Measurements from ENCODE around the gene CALML4.
"Not testable (repeated sequence)": the region's sequence is repeated elsewhere in the genome, so short reads cannot be mapped to it uniquely, and the experiment has no call there.

Gene CALML4, protein sequence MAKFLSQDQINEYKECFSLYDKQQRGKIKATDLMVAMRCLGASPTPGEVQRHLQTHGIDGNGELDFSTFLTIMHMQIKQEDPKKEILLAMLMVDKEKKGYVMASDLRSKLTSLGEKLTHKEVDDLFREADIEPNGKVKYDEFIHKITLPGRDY

GRCh38 chr15:68204776-68205557 is at the start of gene CALML4:
CALML4 (minus strand) TSS chr15:68205332; CDS start chr15:68205247, 85 bp downstream.
- no peak for DNase-seq

GRCh38 chr15:68252925-68253534 is 47.9 kb upstream of the CALML4 start:
- peak; percentile 72 for DNase-seq

GRCh38 chr15:68249058-68249713 is 44.1 kb upstream of the CALML4 start:
- DNase-seq = no peak

DNA sequence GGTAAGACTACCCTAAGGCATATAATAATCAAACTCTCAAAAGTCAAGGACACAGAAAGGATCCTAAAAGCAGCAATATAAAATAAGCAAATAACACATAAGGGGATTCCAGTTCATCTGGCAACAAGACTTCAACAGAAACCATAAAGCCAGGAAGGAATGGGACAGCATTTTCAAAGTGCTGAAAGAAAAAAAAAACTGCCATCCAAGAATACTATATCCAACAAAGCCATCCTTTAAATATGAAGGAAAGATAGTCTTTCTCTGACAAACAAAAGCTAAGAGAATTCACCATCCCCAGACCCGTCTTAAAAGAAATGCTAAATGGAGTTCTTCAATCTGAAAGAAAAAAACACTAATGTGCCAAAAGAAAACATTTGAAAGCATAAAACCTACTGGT is 39.1 kb upstream of the CALML4 start:
- DNase-seq = no peak

DNA sequence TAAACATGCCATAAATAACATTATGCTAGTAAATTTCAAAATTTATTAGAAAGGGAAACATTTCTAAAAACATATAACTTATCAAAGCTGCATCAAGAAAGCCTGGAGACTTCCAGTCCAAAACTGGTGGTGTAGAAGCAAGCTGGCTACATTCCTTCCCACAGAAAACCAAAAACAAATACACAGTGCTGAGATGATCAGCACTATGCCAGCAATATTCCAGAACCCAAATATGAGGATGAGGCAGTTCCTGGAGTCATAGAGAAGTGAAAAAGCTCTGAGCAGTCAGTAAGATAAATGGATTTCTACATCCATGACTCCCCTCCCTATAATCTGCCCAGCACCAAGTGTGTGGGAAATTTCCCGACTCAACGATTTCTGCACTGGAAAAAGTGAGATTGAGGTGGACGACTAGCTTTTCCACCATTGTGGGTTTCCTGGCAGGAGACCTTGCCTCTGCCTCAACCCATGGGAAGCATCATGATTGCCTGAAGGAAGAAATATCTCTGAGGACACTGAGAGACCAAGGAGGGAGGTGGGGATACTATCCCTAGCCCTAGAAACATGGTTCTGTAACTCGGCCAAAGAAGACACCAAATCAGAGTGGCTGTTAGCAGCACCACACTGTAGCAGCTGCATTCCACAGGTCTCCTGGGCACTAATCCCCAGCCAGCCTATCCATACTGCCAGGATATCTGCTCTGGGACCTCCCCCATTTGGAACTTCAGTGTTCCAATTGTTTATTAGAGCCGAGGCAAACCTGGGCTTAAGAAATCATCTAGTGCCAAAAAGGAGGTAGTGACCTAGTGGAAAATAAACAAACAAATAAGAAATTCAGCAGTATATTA is 36.2 kb upstream of the CALML4 start:
- no peak for DNase-seq

GRCh38 chr15:68239025-68239424 is 33.9 kb upstream of the CALML4 start:
- no peak for DNase-seq

GRCh38 chr15:68235022-68235421 is 29.9 kb upstream of the CALML4 start:
- no peak for DNase-seq

DNA sequence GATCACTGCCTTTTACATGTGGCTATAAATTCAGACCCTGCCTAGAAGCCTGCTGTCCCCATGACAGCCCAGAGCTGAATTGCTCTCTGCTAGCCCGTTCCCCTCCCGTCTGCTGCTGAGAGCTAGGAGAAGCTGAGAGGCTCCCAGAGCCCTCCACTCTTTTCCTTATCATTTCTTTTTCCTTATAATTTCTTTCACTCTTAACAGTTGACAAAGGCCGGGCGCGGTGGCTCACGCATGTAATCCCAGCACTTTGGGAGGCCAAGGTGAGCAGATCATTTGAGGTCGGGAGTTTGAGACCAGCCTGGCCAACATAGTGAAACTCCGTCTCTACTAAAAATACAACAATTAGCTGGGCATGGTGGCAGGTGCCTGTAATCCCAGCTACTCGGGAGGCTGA is 29.4 kb upstream of the CALML4 start:
- DNase-seq = not testable (repeated sequence)

DNA sequence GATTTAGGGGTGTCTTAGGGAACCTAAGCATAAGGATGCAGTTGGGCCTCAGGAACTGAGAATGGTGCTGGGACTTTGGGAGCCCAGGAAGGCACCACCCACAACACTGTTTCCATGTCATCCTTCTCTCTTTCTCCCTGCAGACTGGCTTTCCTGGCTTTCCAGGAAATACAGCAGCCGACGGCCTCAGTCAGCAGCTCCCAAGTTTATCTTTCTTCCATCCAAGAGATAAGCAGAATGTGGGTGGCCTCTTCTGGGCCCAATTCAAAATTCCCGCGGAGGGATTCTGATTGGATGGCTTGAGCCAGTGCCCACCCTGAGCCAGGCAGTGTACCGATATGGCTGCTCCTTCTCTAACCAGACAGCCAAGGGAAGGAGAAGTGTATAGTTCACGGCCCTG is 28.9 kb upstream of the CALML4 start:
- DNase-seq = no peak

DNA sequence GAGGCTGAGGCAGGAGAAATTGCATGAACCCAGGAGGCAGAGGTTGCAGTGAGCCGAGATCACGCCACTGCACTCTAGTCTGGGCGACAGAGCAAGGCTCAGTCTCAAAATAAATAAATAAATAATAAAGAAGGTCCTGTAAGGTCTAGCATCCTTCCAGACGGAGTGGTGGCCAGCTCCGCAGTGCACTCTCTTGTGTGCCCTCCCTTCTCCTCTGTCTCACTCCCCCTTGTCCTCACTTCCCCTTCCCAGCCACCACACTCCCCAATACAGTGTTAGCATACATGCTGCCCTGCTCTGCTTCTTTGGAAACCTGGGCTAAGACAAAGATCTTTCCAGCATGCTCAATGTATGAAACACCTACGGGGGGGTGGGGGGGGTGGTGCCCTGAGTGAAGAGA is 27.8 kb upstream of the CALML4 start:
- no peak for DNase-seq

- DNase-seq = no peak
Observed at GRCh38 chr15:68232449-68232848, 27.3 kb upstream of the CALML4 start.

GRCh38 chr15:68231102-68231818 is 26.1 kb upstream of the CALML4 start:
- DNase-seq = no peak

- no peak for DNase-seq
Observed at GRCh38 chr15:68230157-68231100, 25.3 kb upstream of the CALML4 start.

- DNase-seq = peak; percentile 80
Observed at GRCh38 chr15:68229386-68230156, 24.4 kb upstream of the CALML4 start, which contains the start of gene CLN6. CLN6 (minus strand) TSS chr15:68229728; CDS start chr15:68229584, 144 bp downstream.

DNA sequence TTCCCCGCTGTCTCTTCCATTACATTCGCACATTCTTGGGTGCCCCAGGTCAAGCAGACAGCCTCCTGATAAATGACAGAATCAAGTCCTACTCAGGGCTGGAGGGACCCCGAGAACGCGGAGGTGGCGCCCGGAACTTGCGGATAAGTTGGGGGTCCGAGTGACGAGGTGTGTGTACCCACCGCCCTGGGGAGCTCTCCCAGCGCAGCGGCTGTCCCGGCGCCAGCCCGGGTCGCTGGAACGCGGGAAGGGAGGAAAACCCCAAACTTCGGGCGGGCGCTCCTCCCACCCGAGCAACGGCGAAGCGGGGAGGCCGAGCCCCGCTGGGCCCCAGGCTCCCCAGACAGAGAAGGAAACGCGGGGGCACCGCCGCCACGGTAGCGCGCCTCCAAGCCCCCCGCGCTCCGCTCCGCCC is 23.8 kb upstream of the CALML4 start:
- DNase-seq = no peak

DNA sequence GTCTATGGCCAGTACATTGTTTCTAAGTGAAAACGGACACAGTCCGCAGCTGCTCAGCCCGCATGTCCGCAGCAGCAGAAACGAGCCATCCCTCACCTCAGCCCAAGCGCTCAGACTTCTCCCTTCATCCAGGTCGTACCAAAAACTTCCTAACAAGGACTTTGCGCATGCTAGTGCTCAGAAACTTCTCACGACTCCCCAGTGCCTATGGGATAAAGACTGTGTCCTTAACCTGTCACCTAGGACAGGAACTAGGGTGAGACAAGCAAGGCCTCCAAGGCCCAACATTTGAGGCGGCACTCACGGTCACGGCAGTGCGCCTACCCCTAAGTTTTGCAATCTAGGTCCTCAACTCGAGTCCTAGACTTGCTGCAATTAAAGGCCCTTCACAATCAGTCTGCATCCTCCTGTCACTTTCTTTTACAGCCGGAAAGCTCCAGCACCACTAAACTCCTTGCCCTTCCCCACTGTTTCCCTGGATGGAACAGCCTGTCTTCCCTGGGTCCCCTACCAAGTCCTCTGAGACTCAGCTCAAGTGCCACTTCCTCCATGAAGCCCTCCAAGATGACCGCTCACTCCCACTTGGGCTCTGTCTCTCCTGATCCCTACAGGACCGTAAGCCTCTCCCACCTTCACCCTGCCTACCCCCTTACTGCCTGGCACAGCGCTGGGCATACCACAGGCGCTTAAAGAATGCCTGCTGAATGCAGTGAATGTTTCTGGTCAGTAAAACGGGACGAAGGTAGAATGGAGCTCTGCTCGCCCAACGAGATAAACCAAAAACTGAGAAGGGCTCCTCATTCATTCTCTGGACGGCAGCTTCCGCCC is 23.2 kb upstream of the CALML4 start:
- no peak for DNase-seq

GRCh38 chr15:68227643-68228142 is 22.6 kb upstream of the CALML4 start:
- DNase-seq = no peak

- DNase-seq = not testable (repeated sequence)
Observed at GRCh38 chr15:68225442-68225841, 20.3 kb upstream of the CALML4 start.
